ENCODE results near the gene PER2.
"Not testable (repeated sequence)": the region's sequence is repeated elsewhere in the genome, so short reads cannot be mapped to it uniquely, and the experiment has no call there.

Gene PER2

DNA sequence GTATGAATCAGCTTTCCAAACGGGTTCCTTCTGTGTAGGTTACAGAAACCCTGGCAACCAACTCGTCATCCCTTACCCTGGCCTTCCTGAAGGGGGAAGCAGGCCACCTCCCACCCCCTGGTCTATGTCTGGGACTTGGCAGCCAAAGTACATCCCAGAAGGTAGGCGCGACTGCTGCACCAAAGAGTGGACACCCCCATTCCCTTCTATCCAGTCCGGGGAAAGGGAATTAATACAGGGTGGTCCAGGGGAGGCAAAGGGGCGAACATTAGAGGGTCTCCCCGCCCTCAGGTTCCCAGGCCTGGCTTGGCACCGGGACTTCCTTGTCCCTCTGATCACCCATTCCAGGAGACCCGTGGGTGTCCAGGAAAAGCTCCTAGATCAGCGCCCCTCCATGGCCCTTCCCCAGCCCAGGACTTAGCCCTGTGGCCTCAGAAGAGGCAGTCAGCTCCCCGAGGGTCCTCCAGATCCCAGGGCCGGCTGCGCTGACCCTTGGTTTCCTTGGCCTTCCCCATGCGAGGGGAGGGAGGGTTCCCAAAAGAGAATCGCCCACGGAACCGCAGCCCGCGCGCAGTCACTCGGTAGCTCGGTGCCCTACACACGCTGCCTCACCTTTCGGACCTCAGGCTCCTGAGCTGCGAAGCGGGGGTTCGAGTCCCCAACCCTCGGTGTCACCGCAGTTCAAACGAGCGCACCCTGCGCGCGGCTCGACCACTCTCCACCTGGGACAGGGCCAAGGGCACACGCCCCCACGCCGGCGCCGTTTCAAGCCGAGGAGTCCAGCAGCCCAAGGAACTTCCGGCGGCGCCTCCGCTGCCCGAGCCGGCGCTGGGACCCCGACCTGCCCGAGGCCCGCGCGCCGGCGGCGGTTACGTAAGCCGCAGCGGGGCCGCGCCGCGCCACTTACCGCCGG lies at the start of gene PER2:
Gene PER2 (minus strand): TSS at position 874 of the 913 bp plus-strand sequence. CDS start 10,674 bp downstream, outside the sequence.
- peak in 1 of 3 experiments; percentile 51 for DNase-seq

GRCh38 chr2:238337846-238338245 lies 49.4 kb upstream of the PER2 start:
- no peak for DNase-seq

DNA sequence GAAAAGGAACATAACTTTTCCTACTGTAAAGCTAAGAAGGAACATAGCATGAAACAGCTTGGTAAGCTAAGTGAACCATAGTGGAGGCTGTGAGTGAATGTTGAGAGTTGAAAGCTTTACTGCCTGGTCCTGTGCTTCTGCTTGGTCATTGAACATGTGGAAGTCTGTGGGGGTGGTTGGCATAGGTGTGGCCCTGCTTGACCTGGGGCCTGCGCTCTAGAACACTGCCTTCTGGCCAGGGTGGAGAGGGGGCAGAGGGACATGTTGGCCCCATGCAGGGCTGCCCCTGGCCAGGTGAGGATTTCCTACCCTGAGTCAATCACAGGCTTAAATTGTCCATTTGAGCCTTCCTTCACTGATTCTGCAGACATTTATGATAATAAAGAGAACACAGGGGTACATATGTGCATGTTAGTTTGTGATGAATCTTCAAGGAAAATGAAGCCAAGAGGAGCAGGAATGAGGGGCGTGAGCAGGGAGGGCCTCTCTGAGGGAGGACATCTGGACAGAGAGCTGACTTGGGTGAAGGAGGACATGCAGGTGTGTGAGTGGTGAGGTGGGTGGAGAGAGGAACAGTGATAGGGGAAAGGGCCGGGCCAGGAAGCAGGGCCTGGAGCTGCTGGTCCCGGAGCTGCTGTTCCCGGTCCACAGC lies 48.5 kb upstream of the PER2 start:
- DNase-seq = no peak

DNA sequence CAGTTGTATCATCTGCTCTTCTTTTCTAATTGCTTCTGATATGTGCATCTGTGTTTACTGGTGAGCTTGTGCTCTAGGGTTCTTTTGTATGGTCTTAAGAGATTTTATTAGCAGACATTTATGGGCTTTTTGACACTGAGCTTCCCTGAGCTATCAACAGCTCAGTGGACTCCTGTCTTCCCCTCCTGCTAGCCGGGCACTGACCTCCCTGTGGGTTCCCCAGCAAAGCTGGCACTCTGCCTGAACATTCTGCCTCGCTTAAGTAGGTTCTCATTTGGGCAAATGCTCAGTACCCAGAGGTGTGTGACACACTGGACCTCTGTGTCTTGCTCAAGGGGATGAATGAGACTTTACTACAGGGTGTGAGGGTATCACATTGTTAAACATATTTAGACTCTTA lies 47.7 kb upstream of the PER2 start:
- DNase-seq = no peak

DNA sequence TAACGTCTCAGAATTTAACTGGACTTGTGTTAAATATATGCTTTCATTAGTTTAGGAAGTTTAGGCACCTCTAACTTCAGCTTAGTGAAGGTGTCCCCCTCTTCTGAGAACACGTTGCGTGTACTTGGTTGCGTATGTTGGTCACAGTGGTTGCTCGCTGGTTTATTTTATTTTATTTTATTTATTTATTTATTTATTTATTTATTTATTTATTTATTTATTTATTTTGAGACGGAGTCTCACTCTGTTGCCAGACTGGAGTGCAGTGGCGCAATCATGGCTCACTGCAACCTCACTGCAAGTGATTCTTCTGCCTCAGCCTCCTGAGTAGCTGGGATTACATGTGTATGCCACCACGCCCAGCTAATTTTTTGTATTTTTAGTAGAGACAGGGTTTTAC lies 47.2 kb upstream of the PER2 start:
- DNase-seq = not testable (repeated sequence)

- DNase-seq = no peak
Measured at GRCh38 chr2:238334885-238335284, 46.5 kb upstream of the PER2 start.

DNA sequence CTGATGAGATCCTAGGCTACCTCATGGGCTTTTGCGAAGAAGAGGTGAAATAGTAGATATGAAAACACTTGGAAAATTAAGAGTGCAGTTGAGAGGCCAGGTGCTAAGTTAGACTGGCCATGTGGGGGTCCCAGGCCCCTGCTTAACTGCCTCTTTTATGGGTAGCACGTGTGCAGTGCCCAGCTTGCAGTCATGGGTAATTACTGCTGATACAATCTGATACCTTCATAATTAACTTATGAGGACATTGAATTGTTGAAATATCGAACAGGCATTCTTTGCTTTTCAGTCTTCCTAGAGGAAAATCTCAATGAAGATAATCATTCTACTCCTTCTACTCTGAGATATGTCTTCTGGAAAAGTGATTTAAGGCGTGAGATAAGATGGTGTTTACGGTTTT lies 43.5 kb upstream of the PER2 start:
- no peak for DNase-seq

DNA sequence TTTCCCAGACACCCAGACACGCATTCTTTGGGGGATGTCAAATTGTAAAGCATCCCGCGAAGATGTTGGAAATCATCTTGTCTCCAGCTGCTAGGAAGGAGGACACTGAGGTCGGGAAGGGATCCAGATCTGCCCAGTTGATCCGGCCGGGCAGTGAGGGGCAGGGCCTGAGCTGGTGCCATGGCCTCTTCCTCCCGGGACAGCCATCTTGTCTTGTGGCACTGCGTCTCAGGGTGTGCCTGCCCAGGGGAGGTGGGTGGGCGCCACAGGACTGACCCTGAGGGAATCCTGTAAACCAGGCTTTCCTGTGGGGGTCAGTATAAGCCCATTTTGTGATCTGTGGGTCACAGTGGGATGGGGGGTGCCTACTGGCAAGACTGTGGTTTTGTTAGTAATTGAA lies 42.0 kb upstream of the PER2 start:
- no peak for DNase-seq

GRCh38 chr2:238327751-238328150 lies 39.3 kb upstream of the PER2 start:
- no peak for DNase-seq

DNA sequence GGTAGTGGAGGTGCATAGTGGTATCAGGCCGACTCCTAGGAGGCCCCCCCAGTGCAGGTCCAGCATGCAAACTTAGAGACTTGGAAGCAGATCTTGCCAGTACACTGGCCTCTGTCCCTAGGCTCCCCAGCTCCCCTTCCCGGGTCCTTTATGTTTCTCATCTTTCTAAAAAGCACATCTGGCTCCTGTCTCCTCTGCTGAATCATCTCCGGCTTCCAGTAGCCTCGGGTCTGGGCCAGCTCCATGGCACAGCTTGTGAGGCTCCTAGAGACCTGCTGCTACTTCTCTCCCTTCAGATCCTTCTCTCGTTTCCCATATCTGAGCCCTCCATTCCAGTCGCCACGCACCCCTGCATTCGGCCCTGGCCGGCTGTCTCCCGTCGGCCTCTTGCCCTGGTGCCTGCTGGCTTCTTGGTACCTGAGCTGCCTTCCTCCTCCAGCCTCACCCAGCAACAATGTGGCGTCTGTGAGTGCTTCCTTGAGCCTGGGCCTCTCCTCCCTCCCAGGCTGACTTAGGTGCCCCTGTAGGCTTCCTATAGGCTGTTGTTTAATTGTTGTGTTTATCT lies 38.5 kb upstream of the PER2 start:
- DNase-seq = no peak

DNA sequence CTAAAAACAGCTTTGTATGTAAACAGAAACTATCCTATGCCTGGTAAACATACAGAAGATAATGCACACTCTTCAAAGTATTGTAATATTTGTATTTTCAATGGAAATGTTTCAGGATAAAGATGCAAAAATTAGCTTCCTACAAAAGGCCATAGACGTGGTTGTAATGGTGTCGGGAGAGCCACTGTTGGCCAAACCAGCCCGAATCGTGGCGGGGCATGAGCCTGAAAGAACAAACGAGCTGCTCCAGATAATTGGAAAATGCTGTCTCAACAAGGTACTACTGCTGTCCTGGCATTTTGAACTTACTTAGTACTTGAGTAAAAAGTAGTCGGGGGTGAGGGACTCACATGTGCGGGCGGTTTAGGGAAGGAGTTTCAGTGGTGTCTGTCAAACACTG lies 37.3 kb upstream of the PER2 start:
- no peak for DNase-seq

DNA sequence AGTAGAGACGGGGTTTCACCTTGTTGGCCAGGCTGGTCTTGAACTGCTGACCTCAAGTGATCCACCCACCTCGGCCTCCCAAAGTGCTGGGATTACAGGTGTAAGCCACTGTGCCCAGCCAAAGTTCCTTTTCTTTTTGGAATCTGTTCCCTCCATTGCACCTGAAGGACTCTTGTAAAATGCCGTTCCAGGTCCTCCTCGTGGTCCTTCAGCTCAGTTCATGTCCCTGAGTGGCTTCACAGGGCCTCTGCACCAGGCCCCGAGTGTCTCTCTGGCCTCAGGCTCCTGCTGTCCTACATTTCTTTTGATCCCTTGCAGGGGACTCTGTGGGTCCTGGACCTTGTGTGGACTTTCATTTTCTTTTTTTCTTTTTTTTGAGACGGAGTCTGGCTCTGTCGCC lies 35.8 kb upstream of the PER2 start:
- not testable (repeated sequence) for DNase-seq

GRCh38 chr2:238322001-238322411 lies 33.6 kb upstream of the PER2 start:
- DNase-seq = no peak

DNA sequence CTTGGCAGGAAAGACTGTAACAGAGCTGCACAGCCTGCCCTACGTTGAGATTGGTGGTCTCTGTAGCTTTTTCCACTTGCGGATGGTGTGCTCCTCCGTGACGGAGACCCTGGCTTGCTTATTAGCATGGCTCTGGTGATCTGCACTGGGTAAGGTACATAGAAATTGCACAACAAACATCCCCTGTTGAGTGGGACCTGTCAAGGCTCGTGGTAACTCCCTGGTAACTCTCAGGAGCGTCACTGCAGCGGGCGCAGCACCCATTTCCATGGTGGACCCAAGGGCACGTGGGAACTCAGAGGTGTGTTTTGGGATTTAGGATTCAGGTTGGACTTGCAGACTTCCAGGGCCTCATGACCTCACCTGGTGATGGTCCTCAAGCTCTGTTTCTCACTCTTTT lies 33.1 kb upstream of the PER2 start:
- no peak for DNase-seq

- no peak for DNase-seq
Measured at GRCh38 chr2:238320648-238321281, 32.4 kb upstream of the PER2 start.

GRCh38 chr2:238320246-238320647 lies 31.8 kb upstream of the PER2 start, which contains the start of gene TRAF3IP1:
Gene TRAF3IP1, plus strand, starts transcription at chr2:238320518. Its CDS starts 145 bp downstream, at chr2:238320663.
- DNase-seq = peak; percentile 83 to 95 (median 95)

GRCh38 chr2:238315031-238315595 lies 26.7 kb upstream of the PER2 start:
- no peak for DNase-seq

- DNase-seq = no peak
Measured at GRCh38 chr2:238314576-238314975, 26.2 kb upstream of the PER2 start.

- no peak for DNase-seq
Measured at GRCh38 chr2:238313991-238314350, 25.6 kb upstream of the PER2 start.

DNA sequence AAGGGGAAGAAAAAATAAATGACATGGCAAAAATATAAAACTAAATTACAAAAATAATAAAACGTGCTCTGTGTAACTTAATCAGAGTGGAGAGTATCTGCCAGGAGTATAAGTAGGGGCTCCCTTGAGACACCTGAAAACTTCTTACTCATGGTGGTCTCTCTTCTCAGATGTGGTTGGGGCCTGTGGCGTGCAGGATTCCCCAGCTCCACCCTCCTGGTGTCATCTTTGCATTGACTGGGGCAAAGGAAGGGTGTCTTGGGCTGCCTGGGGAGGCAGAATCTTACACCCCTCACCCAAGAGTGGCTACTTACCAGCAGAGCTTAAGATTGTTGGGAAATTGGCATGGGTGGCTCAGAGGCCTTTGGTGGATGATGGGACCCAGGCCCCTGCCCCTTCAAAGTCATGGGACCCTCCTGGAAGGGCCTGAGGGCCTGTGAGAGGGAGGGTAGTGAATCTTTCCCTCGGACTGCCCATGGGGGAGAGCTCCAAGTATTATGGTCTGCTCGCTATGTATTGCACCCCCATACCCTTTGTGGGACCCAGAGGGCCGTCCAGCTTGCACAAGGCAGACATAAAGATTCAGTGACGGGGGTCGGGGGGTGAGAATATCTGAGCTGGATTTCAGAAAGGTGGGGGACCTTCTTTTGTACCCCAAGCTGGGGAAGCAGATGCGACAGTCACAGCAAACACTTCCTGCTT lies 25.0 kb upstream of the PER2 start:
- DNase-seq = no peak

DNA sequence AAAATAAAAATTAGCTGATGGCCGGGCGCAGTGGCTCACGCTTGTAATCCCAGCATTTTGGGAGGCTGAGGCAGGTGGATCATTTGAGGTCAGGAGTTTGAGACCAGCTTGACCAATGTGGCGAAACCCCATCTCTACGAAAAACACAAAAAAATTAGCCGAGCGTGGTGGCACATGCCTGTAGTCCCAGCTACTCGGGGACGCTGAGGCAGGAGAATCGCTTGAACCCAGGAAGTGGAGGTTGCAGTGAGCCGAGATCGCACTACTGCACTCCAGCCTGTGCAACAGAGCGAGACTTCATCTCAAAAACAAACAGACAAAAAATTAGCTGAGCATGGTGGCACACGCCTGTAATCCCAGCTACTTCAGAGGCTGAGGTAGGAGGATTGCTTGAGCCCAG lies 22.3 kb upstream of the PER2 start:
- not testable (repeated sequence) for DNase-seq

DNA sequence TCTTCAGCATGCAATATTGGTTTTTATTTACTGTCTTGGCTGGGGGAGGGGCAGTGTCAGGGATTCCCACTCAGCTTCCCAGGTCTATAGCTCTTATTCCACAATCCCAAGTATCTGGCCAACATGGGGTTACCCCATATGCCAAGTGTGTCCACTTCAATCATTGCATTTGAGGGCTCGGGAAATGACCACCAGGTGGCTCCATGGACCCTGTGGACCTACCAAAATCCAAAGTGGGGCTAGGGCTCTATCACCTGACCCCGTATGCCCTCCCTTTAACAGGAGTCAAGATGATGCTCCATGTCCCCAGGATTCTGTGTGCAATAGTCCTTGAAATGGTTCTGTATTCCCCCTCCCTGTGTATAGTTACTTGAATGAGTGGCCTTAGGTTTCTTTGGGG lies 19.8 kb upstream of the PER2 start:
- peak in 1 of 3 experiments; percentile 15 for DNase-seq

- no peak for DNase-seq
Measured at GRCh38 chr2:238306672-238306998, 18.2 kb upstream of the PER2 start.

All from NCI-H1417 (cell line).